GM15510 (cell line): ENCODE results near the gene BACH2.

Experiments
- POLR2A ChIP-seq: IDR thresholded peaks from 3 replicates; pipeline ENCODE4 v1.6.1; 2011; ENCODE audit warnings: borderline replicate concordance; ENCODE audit not compliant: insufficient read length; ENCODE audit errors: extremely low read depth

Gene BACH2

DNA sequence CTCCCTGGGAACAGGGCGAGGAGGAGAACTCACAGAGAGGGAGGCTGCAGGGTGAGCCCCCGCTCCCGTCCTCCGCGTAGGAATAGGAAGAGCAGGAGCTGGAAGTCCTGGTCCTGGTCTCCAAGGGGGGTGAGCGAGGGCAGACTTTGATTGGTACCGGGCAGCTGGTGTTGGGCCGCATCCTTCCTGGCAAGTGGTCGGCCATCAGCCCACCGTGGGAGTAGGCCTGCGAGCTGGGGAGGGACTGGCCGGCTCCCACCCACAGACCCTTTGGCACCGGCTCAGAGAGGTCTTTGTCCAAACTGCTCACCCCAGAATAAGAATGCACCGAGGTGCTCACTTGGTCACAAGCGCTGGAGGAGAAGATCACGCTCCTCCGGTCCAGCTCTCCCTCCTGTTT lies 346.2 kb downstream of the BACH2 start:
- TF ChIP-seq POLR2A: no peak

- no peak for TF ChIP-seq POLR2A
Observed at GRCh38 chr6:89948876-89949275, 347.8 kb downstream of the BACH2 start.

DNA sequence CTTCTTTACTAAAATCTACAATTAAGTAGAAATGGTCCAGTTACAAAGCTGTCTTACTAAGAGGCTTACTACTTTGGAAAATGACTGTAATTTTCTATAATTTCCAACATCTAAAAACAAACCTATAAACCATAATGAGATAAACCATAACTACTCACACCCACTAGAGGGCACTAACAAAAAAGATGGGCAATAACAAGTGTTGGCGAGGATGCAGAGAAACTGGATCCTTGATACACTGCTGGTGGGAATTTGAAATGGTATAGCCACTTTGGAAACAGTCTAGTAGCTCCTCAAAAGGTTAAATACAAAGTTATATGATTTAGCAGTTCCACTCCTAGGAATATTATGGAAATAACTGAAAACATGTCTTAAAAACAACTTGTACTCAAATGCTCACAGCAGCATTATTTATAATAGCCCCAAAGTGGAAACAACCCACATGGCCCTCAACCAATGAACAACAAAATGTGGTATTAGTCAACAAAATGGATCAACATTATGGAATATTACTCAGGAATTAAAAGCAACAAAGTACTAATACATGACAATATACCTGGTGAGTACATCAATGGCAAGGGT lies 351.7 kb downstream of the BACH2 start:
- TF ChIP-seq POLR2A: no peak

- TF ChIP-seq POLR2A: no peak
Observed at GRCh38 chr6:89944181-89944755, 352.4 kb downstream of the BACH2 start.

DNA sequence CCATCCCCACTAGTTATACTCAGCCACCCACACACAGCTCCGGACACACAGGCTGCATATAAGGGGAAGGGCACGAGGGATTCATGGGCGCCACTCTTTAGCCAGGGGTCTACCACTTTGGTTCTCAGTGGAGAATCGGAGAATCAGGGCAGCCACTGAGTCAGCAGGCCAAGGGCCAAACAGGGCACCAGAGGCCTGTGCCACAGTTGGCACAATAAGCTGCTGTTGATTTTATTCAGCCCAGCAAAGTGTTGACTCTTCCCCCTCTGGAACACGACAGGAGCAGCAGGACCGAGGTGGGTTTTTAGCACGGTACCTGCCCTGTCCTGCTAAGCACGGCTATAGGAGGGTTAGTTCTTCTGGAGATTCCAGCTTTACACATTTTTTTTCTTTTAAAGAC lies 354.0 kb downstream of the BACH2 start:
- no peak for TF ChIP-seq POLR2A

DNA sequence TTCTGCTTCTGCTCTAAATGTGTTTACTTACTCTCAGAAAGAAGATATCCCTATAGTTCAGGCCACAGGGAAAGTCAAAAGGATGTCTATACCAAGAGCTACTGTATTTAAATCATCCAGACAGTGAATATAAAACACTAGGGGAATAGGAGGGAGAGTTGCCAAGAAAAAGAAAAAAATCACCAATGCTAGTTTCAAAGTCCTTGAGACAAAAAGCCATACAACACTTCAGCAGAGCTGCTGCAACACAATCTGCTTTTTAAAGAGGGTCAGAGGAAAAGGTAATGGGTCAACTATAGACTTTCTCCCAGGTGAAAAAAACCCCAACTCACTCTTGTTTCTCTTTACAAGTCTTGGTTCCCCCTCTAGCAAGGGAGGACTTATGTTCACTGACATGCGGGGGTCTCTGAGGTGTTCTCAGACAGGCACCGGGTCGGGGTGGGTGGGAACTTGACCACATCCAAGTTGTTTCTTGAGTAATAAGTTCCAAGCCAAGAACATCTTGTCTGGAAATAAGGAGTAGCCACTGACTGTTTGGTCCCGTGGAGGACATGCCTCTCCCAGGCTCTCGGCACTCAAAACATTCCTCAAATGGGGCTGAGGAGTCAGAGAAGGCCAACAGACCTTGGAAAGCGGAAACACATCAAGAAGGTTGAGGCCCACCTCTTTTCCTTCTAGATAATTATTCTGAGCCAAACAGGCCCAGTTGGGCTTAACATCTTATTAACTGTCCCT lies 354.7 kb downstream of the BACH2 start:
- TF ChIP-seq POLR2A: no peak

- TF ChIP-seq POLR2A: no peak
Observed at GRCh38 chr6:89941031-89941762, 355.4 kb downstream of the BACH2 start.

GRCh38 chr6:89940225-89941027 lies 356.2 kb downstream of the BACH2 start:
- no peak for TF ChIP-seq POLR2A

DNA sequence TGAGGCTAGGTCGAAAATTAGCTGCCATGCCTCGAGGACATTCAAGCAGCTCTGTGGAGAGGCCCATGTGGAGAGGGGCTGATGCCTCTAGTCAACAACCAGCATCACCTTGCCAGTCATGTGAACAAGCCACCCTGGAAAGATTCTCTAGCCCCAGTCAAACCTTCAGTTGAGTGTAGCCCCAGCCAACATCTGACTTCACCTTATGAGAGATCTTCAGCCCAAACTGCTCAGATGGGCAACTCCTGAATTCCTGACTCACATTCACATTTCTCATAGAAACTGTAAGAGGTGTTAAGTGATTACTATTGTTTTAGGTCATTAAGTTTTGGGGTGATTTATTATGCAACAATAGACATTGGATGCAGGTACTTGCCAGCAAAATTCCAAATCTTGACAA lies 357.5 kb downstream of the BACH2 start:
- TF ChIP-seq POLR2A: no peak

DNA sequence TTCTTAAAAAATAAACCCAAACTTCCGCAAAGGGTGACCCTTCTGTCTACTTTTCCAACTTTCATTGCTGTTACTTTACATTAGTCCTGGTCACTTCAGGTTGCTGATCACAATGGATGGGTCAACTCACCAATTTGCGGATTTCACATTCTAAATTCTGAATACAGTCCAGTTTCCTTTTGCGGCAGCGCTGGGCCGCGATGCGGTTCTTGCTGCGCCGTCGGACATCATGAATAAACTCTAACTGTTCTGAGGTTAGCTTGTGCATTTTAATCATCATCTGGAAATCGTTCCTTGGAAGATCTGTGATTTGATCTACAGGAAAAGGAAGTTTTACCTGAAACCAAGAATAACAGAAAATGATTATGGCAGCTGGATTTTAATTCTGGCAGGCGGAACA lies 358.6 kb downstream of the BACH2 start:
- TF ChIP-seq POLR2A: no peak

DNA sequence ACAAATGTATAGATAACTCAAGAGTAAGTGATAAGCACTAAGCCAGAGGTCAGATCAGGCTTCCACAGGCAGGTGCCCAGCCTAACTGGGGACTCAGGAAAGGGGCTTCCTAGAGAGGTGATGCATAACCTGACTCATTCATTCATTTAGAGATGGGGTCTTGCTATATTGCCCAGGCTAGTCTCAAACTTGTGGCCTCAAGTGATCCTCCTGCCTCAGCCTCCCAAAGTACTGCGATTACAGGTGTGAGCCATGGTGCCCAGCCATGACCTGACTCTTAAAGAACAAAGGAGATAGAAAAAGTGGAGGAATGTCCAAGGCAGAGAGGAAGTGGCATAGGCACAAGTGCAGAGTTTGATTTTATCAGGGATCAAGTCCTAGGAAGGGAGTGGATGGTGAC lies 360.5 kb downstream of the BACH2 start:
- TF ChIP-seq POLR2A: no peak

GRCh38 chr6:89934685-89935366 lies 361.8 kb downstream of the BACH2 start:
- no peak for TF ChIP-seq POLR2A

DNA sequence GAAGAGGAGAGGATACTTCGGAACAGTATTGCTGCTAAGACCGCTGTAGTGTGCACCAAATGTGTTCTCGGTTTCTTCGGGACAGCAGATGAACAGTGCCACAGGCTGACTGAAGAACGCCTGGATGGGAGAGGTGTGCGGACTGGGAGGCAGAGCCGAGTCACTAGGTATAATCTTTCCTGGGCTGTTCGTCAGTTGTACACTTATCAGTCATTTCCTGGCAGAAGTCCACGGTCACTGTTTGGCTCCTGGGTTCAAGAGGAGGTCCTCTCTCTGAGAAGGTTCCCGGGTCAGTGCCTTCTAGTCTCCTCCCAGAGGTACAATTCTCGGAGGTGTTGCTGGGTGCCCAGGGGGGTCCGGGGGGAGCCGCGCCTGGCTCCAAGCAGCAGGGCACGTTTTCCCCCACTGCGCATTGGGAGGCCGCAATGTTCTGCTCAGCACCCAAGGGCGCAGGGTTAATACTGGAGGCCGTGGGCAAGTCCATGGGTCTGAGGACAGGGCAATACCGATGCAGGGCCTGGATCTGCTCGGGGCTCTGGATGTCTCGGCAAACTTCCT lies 364.3 kb downstream of the BACH2 start:
- no peak for TF ChIP-seq POLR2A

DNA sequence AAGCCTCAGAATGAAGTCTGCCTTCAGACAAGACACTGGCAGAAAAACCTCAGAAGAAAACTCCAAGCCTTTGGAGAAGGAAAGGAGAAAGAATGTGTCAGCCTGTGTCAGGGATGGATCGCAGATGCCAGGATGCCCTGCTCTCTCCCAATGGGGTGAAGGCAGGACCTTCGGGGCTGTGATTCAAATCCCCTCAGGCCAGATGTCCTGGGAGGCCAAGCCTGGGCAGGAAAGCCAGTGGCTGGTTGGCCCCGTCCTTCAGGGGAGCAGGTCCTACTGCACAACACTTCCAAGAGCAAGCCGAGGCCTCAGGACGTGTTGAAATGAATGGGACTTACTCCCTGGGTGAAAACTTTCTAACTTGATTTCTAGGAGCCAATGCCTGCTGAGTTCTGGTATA lies 365.9 kb downstream of the BACH2 start:
- no peak for TF ChIP-seq POLR2A

DNA sequence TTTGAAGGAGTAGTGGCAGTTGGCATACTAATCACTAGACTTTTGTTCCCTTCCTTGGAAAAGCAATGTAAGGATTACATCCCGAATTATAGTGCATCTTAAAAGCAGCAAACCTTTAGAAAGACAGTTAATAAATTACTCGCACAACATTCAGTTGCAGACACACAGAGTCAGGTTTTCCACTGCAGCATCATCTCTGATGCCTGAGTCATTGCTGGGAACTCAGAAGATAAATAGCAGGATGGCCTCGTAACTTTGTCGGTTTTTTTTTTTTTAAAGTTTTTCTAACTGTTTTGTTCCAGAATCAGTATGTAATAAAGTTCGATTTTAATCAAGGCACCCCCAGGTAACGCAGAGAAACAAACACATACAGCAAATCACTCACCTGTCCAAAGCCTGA lies 368.0 kb downstream of the BACH2 start:
- TF ChIP-seq POLR2A: no peak
